ENCODE measurements around the gene EPHB2. TPM values are rescaled to one million over a fixed set of nuclear protein-coding genes. Genes with fewer than 3 reads are reported as not detected.

EPHB2 gene
- total and polyA plus RNA-seq, 2 of the 13 experiments (the other 11 are each of a cell fraction or from before 2014, with no cell fraction given), result 0.03 to 0.11 TPM

- no TSS peak for BruUV-seq (replicated peaks)
- FAIRE-seq (no peak), ATAC-seq (no peak), DNase-seq (ENCODE audit: low spot score) (no peak)
- Histone ChIP-seq H3K27ac (ENCODE audit: extremely low read length, insufficient read depth, low read length) (no peak overlapping the region), H3K4me2 (ENCODE audit: low read depth, low read length) (no peak overlapping the region), H3K27me3 (ENCODE audit: control insufficient read depth in 1 of 2, insufficient read depth in 2 of 2, low read length in 2 of 2) (peaks cover 0 to 38% of the 10 kb centered on the region in 2 experiments; a peak in 3 of 5 replicates), H3K9ac (ENCODE audit: insufficient read depth, low read depth, low read length) (no peak overlapping the region), H3K9me3 (ENCODE audit: low read length) (no peaks in the 10 kb centered on the region), H4K20me1 (ENCODE audit: insufficient read depth, low read length) (no peaks in the 10 kb centered on the region), H3K79me2 (ENCODE audit: insufficient read depth, low read length) (no peaks in the 10 kb centered on the region), H3K4me3 (replicated peaks in 1 of 3; ENCODE audit: insufficient read depth in 1 of 3, low read depth in 2 of 3, low read length in 3 of 3) (no peak overlapping the region), H3K4me1 (ENCODE audit: insufficient read depth, low read length) (no peaks in the 10 kb centered on the region), H3K36me3 (replicated peaks in 1 of 2; ENCODE audit: control insufficient read depth in 1 of 2, insufficient read depth in 2 of 2, low read length in 2 of 2) (no peaks in the 10 kb centered on the region), H2AFZ (ENCODE audit: low read length) (no peak overlapping the region)
- TF ChIP-seq SRSF1 (optimal IDR thresholded peaks at IDR 0.05; ENCODE audit: low read depth, low read length) (no peak), TRAFD1 (CRISPR knock-in tag; IDR thresholded peaks at IDR 0.05; ENCODE audit: borderline replicate concordance) (no peak), ZEB1 (IDR thresholded peaks at IDR 0.05; ENCODE audit: insufficient replicate concordance, low read depth) (no peak), ZBTB14 (CRISPR knock-in tag; IDR thresholded peaks at IDR 0.05) (no peak), SALL2 (CRISPR knock-in tag; IDR thresholded peaks at IDR 0.05) (no peak), ZNF891 (CRISPR knock-in tag; IDR thresholded peaks at IDR 0.05) (no peak), THRA (CRISPR knock-in tag; IDR thresholded peaks at IDR 0.05; ENCODE audit: borderline replicate concordance) (no peak), TEAD2 (CRISPR knock-in tag; IDR thresholded peaks at IDR 0.05) (no peak)
- 23% methylated on average over 3 of the region's 4 CpGs for WGBS (ENCODE audit: low lambda C conversion rate)
- in situ Hi-C loops (cut with HindIII; ENCODE audit: extremely low pct_ligation_motif_present, low pct_unique_long_range_greater_than_20kb) (no loop called here), intact Hi-C loops (cut with micrococcal nuclease; ENCODE audit: unreplicated experiment) (no loop called here)
- ChIA-PET POLR2A (no interaction called here), CTCF (ENCODE audit: low intra/inter-chr PET ratio, low total read pairs) (no interaction called here)
Observed at GRCh38 chr1:22851517-22851916, 140.9 kb downstream of the EPHB2 start.

Data from HepG2 (cell line).